SU-DHL-6 (cell line): Measurements from ENCODE around the gene NOL9.

ENCODE experiments used
- EZH2phosphoT487 ChIP-seq: fragments of 200-600 bp; sonication (generic), shearing (Covaris generic); conservative IDR thresholded peaks from 2 replicates; pipeline ENCODE4 v1.6.1; 2018; ENCODE audit warnings: mild to moderate bottlenecking, antibody characterized with exemption, low read length, moderate library complexity, mixed read lengths
- TF ChIP-seq, protein P1 (sequence below): fragments of 200-600 bp; sonication (generic); IDR thresholded peaks from one replicate; pipeline ENCODE4 v1.5.1; 2017; ENCODE audit warnings: antibody characterized with exemption, mild to moderate bottlenecking, low read length, moderate library complexity; ENCODE audit not compliant: insufficient read depth, poor library complexity, severe bottlenecking

DNA sequence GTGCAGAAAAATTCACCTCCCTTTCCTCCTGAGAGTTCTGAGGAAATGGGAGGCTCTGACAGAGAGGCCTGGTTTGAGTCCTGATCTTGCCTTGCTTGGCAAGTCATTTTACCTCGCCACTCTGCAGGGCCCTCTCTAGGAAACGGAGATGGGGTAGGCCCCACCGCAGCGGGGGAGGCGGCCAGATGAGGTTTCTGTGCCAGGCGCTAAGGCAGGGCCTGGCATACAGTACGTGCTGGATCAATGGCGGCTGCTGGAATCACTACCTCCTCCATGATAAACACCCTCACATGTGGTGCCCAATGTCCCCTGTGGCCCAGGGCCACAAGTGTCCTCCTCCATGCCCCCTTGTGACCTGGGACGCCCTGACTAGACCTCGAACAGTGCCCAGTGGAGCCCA lies 62.3 kb downstream of the NOL9 start:
- TF ChIP-seq, protein P1, sequence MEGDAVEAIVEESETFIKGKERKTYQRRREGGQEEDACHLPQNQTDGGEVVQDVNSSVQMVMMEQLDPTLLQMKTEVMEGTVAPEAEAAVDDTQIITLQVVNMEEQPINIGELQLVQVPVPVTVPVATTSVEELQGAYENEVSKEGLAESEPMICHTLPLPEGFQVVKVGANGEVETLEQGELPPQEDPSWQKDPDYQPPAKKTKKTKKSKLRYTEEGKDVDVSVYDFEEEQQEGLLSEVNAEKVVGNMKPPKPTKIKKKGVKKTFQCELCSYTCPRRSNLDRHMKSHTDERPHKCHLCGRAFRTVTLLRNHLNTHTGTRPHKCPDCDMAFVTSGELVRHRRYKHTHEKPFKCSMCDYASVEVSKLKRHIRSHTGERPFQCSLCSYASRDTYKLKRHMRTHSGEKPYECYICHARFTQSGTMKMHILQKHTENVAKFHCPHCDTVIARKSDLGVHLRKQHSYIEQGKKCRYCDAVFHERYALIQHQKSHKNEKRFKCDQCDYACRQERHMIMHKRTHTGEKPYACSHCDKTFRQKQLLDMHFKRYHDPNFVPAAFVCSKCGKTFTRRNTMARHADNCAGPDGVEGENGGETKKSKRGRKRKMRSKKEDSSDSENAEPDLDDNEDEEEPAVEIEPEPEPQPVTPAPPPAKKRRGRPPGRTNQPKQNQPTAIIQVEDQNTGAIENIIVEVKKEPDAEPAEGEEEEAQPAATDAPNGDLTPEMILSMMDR, result no peak
- no peak for TF ChIP-seq EZH2phosphoT487
